Measurements from ENCODE around the gene RELL2.

DNA sequence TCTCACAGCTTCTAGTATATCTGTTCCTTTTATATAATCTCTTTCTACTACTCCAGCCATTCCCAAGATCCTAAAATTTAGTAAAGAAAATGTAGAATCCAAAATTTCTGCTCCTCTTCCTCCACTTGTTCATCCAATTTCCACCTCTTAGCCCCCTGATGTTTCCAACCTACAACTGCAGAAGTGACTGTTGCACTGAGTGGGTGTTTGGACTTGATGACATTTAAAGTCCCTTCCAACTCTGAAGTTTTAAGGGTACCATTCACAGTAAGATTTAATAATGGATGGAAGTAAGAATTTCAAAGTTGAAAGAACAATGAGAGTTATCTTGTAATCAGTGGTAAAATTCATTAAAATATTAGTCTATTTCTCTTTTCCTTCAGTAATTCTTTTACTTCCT, 23.5 kb upstream of the RELL2 start:
- TF ChIP-seq, protein P1, sequence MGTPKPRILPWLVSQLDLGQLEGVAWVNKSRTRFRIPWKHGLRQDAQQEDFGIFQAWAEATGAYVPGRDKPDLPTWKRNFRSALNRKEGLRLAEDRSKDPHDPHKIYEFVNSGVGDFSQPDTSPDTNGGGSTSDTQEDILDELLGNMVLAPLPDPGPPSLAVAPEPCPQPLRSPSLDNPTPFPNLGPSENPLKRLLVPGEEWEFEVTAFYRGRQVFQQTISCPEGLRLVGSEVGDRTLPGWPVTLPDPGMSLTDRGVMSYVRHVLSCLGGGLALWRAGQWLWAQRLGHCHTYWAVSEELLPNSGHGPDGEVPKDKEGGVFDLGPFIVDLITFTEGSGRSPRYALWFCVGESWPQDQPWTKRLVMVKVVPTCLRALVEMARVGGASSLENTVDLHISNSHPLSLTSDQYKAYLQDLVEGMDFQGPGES (IDR thresholded peaks at IDR 0.05; ENCODE audit: low read depth, low read length): no peak
- TF ChIP-seq, protein P2, sequence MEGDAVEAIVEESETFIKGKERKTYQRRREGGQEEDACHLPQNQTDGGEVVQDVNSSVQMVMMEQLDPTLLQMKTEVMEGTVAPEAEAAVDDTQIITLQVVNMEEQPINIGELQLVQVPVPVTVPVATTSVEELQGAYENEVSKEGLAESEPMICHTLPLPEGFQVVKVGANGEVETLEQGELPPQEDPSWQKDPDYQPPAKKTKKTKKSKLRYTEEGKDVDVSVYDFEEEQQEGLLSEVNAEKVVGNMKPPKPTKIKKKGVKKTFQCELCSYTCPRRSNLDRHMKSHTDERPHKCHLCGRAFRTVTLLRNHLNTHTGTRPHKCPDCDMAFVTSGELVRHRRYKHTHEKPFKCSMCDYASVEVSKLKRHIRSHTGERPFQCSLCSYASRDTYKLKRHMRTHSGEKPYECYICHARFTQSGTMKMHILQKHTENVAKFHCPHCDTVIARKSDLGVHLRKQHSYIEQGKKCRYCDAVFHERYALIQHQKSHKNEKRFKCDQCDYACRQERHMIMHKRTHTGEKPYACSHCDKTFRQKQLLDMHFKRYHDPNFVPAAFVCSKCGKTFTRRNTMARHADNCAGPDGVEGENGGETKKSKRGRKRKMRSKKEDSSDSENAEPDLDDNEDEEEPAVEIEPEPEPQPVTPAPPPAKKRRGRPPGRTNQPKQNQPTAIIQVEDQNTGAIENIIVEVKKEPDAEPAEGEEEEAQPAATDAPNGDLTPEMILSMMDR (IDR thresholded peaks at IDR 0.05): no peak
- TF ChIP-seq, protein P3, sequence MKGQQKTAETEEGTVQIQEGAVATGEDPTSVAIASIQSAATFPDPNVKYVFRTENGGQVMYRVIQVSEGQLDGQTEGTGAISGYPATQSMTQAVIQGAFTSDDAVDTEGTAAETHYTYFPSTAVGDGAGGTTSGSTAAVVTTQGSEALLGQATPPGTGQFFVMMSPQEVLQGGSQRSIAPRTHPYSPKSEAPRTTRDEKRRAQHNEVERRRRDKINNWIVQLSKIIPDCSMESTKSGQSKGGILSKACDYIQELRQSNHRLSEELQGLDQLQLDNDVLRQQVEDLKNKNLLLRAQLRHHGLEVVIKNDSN (IDR thresholded peaks at IDR 0.05; ENCODE audit: borderline replicate concordance, low read depth): no peak
- no peak for TF ChIP-seq NFIC (IDR thresholded peaks at IDR 0.05; ENCODE audit: borderline replicate concordance)
- TF ChIP-seq POLR2AphosphoS5 (IDR thresholded peaks at IDR 0.05; ENCODE audit: low read depth, low read length): no peak
- TF ChIP-seq TAF1 (IDR thresholded peaks at IDR 0.05; ENCODE audit: borderline replicate concordance, low read depth, low read length): no peak
- no peak for TF ChIP-seq FOXJ3 (CRISPR knock-in tag; IDR thresholded peaks at IDR 0.05)
- TF ChIP-seq JUND (IDR thresholded peaks at IDR 0.05): no peak
- TF ChIP-seq EZH2phosphoT487 (IDR thresholded peaks at IDR 0.05; ENCODE audit: borderline replicate concordance, low read depth): no peak
- no peak for TF ChIP-seq TCF12 (IDR thresholded peaks at IDR 0.05)
- TF ChIP-seq MEF2A (IDR thresholded peaks at IDR 0.05; ENCODE audit: borderline replicate concordance, low read depth): no peak
- TF ChIP-seq RFX5 (IDR thresholded peaks at IDR 0.05; ENCODE audit: low read length): no peak
- TF ChIP-seq, protein P4, sequence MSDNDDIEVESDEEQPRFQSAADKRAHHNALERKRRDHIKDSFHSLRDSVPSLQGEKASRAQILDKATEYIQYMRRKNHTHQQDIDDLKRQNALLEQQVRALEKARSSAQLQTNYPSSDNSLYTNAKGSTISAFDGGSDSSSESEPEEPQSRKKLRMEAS (IDR thresholded peaks at IDR 0.05; ENCODE audit: low read depth): no peak

Measured in SK-N-SH (cell line).